ENCODE data around the gene SHISA8.

The SHISA8 gene

DNA sequence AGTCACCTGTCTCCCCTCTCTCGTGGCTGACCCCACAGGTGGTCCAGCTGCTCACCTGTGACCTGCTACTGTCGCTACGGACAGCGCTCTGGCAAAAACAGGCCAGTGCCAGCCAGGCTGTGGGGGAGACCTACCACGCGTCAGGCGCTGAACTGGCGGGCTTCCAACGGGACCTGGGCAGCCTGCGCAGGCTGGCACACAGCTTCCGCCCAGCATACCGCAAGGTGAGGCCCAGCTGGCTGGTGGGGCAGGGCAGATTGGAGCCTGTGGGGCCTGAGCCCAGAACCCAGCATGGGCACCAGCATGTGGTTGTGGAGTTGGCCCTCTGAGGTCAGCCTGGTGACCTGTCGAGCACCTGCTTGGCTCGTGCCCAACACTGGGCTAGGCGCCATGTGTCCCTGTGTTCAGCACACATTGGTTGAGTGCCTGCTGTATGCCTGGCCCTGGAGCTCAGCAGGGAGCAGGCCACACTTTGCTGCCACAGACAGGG lies 11.9 kb downstream of the SHISA8 start:
- H3K4me3 ChIP-seq (ENCODE audit: low read length): no peak overlapping the region
- TF ChIP-seq, protein P1, sequence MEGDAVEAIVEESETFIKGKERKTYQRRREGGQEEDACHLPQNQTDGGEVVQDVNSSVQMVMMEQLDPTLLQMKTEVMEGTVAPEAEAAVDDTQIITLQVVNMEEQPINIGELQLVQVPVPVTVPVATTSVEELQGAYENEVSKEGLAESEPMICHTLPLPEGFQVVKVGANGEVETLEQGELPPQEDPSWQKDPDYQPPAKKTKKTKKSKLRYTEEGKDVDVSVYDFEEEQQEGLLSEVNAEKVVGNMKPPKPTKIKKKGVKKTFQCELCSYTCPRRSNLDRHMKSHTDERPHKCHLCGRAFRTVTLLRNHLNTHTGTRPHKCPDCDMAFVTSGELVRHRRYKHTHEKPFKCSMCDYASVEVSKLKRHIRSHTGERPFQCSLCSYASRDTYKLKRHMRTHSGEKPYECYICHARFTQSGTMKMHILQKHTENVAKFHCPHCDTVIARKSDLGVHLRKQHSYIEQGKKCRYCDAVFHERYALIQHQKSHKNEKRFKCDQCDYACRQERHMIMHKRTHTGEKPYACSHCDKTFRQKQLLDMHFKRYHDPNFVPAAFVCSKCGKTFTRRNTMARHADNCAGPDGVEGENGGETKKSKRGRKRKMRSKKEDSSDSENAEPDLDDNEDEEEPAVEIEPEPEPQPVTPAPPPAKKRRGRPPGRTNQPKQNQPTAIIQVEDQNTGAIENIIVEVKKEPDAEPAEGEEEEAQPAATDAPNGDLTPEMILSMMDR (conservative IDR thresholded peaks at IDR 0.05; ENCODE audit: low read depth, low read length): no peak
- no peak for DNase-seq (ENCODE audit: low read depth)

DNA sequence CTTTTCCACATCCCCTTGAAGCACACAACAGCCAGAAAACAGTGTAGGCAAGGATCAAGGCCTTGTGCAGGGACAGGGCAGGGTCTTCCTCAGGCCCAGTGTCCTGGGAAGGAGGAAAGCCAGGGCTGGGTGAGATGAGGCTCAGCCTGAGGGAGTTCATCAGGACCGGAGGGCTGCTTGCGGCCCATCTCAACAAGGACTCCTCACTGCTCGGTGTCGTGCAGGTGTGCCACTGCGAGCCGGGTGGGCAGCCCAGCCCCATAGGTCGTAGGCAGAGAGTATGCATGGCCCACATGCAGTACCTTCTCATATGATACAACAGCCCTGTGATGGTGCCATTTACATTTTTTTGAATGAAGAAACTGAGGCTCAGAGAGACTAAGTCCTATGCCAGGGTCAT lies 12.9 kb downstream of the SHISA8 start:
- H3K4me3 ChIP-seq (ENCODE audit: low read length): no peak overlapping the region
- TF ChIP-seq, protein P1 (conservative IDR thresholded peaks at IDR 0.05; ENCODE audit: low read depth, low read length): no peak
- no peak for DNase-seq (ENCODE audit: low read depth)

DNA sequence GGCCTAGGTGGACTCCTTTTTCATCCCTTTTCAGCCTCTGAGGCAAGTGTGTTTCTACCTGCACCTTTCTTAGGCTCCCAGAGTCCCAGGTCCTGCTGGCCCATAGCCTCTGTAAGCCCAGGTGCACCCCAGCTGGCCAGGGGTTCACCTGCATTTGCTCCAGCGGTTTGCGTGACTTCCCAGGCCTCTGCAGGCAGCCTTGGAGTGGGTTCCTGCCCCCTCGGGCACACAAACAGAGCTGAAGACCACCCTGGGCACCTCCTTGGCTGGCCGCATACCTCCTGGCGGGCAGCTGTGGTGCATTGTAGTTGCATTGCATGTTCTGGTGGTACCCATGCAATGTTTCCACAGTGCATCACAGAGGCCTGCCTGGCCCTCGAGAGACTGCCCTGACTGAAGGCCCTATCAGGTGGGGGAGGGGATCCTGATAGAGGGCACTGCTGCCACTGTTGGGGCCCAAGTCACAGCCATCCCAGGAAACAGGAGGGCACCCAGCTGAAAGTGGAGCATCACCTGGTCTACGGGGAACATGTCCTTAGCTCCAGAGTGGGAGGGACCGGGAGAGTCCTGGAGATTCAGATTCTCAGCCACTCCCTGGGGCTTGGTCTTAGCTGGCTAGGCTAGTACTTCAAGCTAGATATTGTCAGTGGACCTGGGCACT lies 14.1 kb downstream of the SHISA8 start:
- no peak overlapping the region for H3K4me3 ChIP-seq (ENCODE audit: low read length)
- DNase-seq (ENCODE audit: low read depth): no peak
- TF ChIP-seq, protein P1 (conservative IDR thresholded peaks at IDR 0.05; ENCODE audit: low read depth, low read length): no peak

DNA sequence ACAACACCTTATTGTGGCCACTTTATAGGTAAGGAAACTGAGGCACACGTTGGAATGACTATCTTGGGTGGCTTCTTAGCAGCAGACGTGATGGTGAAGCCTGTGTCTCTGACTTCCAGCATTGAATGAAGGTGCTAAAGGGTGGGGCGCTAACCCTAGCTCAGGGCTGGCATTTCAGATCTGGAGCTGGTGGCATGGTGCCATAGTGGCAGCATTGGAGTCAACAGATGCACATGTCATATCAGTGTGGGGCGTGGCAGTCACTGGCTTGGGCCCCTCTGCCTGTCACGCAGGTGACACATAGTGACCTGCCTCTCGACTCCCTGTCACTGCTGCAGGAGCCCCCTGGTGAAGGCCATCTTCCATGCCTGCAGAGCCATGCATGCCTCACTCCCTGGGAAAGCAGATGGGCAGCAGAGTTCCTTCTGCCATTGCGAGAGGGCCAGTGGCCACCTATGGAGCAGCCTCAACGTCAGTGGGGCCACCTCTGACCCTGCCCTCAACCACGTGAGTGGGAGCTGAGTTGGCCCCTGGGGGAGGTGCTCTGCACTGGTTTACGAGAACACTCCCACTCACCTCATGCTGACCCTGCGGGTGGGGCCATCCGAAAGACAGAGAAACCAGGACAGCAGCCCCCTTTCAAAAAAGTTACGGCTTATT lies 14.8 kb downstream of the SHISA8 start:
- no peak for DNase-seq (ENCODE audit: low read depth)
- no peak overlapping the region for H3K4me3 ChIP-seq (ENCODE audit: low read length)
- TF ChIP-seq, protein P1 (conservative IDR thresholded peaks at IDR 0.05; ENCODE audit: low read depth, low read length): no peak

DNA sequence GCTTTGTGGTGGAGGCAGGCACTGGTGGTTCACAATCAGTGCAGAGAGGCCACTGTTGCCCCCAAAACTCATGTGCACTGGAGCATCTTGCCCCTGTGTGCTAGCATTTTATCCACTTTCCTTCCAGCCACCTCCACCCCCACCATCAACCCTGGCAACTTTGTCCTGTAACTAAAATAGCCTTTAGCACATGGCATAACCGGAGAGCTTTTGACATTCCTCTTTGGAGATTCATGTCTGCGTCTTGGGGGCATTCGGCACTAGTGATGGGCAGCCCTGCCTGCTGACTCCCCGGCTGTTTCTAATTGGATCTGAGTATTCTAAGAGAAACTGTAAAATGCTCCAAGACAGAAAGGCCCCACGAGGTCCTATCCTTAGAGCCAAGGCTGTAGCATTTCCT lies 15.8 kb downstream of the SHISA8 start:
- no peak for DNase-seq (ENCODE audit: low read depth)
- H3K4me3 ChIP-seq (ENCODE audit: low read length): no peak overlapping the region
- TF ChIP-seq, protein P1 (conservative IDR thresholded peaks at IDR 0.05; ENCODE audit: low read depth, low read length): no peak

DNA sequence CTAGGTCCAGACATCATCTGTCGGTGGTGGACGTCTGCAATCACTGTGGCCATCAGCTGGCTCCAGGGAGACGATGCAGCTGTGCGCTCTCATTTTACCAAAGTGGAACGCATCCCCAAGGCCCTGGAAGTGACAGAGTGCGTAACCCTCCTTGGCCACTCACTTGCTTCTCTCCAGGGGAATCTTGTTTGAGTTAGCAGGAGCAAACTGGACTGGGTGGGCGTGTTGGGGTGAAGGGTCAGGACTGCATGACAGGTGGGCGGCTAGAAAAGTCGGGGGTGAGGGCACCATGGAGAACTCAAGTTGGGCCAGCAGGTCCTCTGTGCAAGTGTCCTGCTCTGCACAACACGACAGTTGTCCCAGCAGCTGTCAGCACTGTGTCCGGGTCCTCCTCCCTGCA lies 16.2 kb downstream of the SHISA8 start:
- no peak overlapping the region for H3K4me3 ChIP-seq (ENCODE audit: low read length)
- no peak for DNase-seq (ENCODE audit: low read depth)
- TF ChIP-seq, protein P1 (conservative IDR thresholded peaks at IDR 0.05; ENCODE audit: low read depth, low read length): no peak
